ENCODE results near the gene CDK15.

CDK15 gene

GRCh38 chr2:201938156-201938775 lies 131.9 kb downstream of the CDK15 start:
- no peak for DNase-seq (ENCODE audit: low read depth)

DNA sequence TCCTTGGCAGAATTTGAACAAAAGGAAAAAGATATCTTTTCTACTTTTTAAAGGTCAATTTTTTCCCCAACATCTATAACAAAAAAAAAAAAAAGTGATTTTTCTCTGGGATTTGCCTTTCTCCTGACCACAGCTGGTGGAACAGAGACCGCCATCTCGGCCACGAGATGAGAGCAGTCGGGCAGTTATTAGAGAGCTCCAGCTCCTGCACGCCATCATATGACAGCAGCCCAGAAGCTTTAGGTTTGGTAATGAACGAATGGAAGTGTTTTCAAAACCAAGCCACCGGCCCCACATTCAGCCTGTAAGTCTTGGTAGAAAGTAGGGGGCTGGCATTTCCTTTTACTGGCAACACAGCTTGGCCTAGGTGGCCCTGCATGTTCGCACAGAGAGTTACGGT lies 132.4 kb downstream of the CDK15 start:
- no peak for DNase-seq (ENCODE audit: low read depth)

GRCh38 chr2:201939453-201939941 lies 133.2 kb downstream of the CDK15 start:
- no peak for DNase-seq (ENCODE audit: low read depth)

DNA sequence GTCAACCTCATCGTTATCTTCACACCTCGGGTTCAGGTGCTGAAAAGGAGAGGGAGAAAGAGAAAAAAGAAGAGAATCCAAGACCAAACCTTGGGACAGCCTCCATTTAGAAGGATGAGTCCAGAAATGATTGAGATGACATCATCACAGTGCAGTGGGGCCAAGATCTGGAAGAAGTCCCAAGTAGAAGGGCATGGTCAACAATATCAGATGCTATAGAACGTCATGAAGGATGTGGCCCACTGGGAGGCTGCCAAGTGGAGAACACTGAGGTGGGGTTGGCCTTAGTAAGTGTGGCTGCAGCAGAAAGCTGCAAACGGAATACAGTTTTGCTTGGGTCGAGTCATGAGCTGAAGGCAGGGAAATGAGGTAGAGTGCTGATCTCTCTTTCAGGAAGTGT lies 136.2 kb downstream of the CDK15 start:
- no peak for DNase-seq (ENCODE audit: low read depth)
